LNCaP clone FGC (cell line): ENCODE data around the gene FBXO33.

ENCODE experiments used
- DNase-seq: peaks from one replicate; pipeline ENCODE4 v3.0.0-alpha.2; 2011; ENCODE audit warnings: low read depth
- H3K4me3 ChIP-seq: 2 replicates; pipeline ENCODE4 v1.5.1; 2011; ENCODE audit warnings: mild to moderate bottlenecking, low read depth, low read length, control low read depth
- CTCF ChIP-seq: IDR thresholded peaks from 2 replicates; pipeline ENCODE4 v1.5.1; 2012; ENCODE audit warnings: mild to moderate bottlenecking; ENCODE audit not compliant: control insufficient read depth, insufficient read depth; ENCODE audit errors: extremely low read depth

Gene FBXO33, protein sequence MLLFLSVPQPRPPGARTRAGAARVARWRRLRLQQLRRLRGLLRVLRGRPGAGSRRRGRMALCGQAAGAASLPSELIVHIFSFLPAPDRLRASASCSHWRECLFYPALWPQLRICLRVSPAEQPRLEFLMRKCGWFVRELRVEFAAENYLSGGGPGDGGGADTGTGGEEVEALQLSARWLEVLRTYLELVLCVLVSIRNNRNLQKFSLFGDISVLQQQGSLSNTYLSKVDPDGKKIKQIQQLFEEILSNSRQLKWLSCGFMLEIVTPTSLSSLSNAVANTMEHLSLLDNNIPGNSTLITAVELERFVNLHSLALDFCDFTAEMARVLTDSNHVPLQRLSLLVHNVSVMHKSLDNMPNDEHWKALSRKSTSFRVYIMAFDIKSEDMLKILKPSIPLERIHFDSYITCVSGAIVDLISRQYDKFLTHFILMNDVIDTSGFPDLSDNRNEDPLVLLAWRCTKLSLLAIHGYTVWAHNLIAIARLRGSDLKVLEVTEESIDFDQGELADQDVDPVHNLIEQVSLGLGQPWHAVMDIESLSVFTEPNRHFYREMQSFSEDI

GRCh38 chr14:39432179-39432618, at the start of gene FBXO33:
Gene FBXO33, minus strand, starts transcription at chr14:39432433. Its CDS starts 271 bp downstream, at chr14:39432162.
- DNase-seq = peak; percentile 92
- H3K4me3 ChIP-seq = peak within 1 kb of the TSS; percentile 87
- no peak for TF ChIP-seq CTCF

GRCh38 chr14:39474416-39474911, 42.2 kb upstream of the FBXO33 start:
- TF ChIP-seq CTCF = no peak
- no peak for DNase-seq
- H3K4me3 ChIP-seq = no peak overlapping the region

GRCh38 chr14:39472078-39472477, 39.8 kb upstream of the FBXO33 start:
- TF ChIP-seq CTCF = no peak
- DNase-seq = no peak
- no peak overlapping the region for H3K4me3 ChIP-seq

- DNase-seq = no peak
- no peak overlapping the region for H3K4me3 ChIP-seq
- no peak for TF ChIP-seq CTCF
Observed at GRCh38 chr14:39469094-39469710, 37.0 kb upstream of the FBXO33 start.

DNA sequence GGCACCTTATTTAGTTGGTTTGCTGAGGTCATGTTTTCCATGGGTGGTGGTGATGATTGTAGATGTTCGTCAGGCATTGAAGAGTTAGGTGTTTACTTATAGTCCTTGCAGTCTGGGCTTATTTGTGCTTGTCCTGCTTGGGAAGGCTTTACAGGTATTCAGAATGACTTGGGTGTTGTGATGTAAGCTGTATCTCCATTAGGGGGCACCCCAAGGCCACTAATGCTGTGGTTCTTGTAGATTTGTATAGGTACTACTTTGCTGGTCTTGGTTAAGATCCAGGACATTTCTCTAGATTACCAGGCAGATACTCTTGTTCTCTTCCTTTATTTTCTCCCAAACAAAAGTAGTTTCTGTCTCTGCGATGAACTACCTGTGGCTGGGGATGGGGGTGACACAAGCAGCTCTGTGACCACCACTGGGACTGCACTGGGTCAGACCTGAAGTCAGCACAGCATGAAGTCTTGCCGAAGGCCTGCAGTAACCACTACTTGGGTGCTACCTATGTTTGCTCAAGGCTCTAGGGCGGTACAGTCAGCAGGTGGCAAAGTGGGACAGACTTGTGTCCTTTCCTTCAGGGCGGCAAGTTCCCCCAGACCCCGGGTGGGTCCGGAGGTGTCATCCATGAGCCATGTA, 35.8 kb upstream of the FBXO33 start:
- peak; percentile 68 for TF ChIP-seq CTCF
- DNase-seq = peak; percentile 59
- H3K4me3 ChIP-seq = no peak overlapping the region

GRCh38 chr14:39459795-39460478, 27.7 kb upstream of the FBXO33 start:
- no peak for DNase-seq
- no peak for TF ChIP-seq CTCF
- H3K4me3 ChIP-seq = no peak overlapping the region
